Heart left ventricle (tissue), 13 donors: ENCODE data around the gene SHISA8.

Source experiments
- CTCF ChIP-seq, 12 donors: fragments of 200-600 bp; sonication (generic) in 4 of 12; IDR thresholded peaks; one replicate each; pipeline versions ENCODE4 v1.5.0 to v1.8.0; 2018 to 2022; ENCODE audit warnings: antibody characterized with exemption in 12 of 12, mild to moderate bottlenecking in 5 of 12
- POLR2A ChIP-seq, 2 donors: fragments of 450-650 bp; IDR thresholded peaks; one replicate each; pipeline ENCODE4 v1.6.1; 2017; ENCODE audit warnings: antibody characterized with exemption in 2 of 2, mild to moderate bottlenecking in 2 of 2, moderate library complexity in 2 of 2
- donor health status: ischemic (EF 13 %, LVEDD 7.1; RV severe dilation, severe dysfunction).
- donor health status: DM: no; HTN: yes; CAD: no.
- donor health status: DM: no; HTN: no; CAD: no.
- donor health status: ischemic (EF 25% LVEDD 6.9; RV normal size, moderate dysfunction).
- donor health status: ischemic (EF 25% LVEDD 5.7; RV mildly dilated, moderate dysfunction).
- donor health status: ischemic (EF 35%, LVEDD 5.7; RV mildly dilated, moderate dysfunction).
- donor health status: nonischemic (EF 11% LVEDD 7.7; RV severe dilation, severe dysfunction).
- donor health status: DM: yes; HTN: yes; CAD: no.
- donor health status: PGD.
- donor health status: ischemic (EF 29% LVEDD 5.4; RV normal size, mild dysfunction).
- donor health status: nonischemic (EF 23%, LVEDD 6.1; RV moderate dilation, normal function).

GRCh38 chr22:41909310-41910049 lies 5.4 kb downstream of the SHISA8 start:
- no peak for TF ChIP-seq POLR2A (IDR thresholded peaks at IDR 0.05)
- no peak for TF ChIP-seq CTCF (IDR thresholded peaks at IDR 0.05)
